ENCODE data around the gene RAB4B.
A peak's percentile ranks its signal among the peaks of the same experiment; 100 is the strongest.
"Not testable (repeated sequence)": the region's sequence is repeated elsewhere in the genome, so short reads cannot be mapped to it uniquely, and the experiment has no call there.

RAB4B gene

DNA sequence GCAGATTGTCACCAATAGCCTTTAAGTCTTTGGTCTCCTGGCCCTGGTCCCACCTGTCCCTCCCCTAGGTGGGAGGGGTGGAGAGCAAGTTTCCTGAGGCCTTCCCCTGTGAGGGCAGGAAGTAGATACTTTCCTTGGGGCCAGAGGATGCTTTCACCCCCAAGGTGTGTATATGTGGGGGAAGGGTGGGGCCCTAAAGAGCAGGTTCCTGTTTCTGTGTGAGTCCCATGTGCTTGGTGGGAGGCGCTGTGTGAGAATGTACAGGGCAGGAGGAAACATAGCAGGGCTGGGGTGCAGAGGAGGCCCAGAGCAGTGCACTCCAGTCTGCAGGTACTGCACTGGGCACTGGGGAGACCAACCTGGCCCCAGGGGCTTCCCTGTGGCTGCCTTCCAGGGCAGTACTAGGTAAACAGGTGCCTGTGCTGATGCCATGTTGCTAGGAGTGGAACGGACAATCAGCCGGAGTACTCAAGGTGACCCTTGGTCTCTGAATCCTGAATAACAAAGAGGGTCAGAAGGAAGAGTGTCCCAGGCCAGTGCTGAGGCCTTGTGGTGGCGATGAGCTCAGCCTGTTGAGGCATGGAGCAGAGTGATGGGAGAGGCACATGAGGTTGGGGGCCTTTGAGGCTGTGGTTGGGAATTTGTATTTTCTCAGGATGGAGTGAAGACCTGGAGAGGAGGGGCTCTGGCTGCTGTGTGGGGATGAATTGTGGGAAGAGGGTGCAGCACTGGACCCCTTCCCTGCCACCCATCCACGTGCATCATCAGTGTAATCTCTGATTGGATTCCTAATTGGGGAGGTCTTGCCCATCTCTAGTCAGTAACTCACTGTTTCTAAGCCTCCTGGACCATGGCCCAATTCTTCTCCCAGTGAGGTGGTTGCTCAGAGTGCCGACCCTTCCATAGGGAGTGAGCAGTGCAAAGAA, 26.1 kb downstream of the RAB4B start:
- DNase-seq (ENCODE audit: low spot score) = no peak

DNA sequence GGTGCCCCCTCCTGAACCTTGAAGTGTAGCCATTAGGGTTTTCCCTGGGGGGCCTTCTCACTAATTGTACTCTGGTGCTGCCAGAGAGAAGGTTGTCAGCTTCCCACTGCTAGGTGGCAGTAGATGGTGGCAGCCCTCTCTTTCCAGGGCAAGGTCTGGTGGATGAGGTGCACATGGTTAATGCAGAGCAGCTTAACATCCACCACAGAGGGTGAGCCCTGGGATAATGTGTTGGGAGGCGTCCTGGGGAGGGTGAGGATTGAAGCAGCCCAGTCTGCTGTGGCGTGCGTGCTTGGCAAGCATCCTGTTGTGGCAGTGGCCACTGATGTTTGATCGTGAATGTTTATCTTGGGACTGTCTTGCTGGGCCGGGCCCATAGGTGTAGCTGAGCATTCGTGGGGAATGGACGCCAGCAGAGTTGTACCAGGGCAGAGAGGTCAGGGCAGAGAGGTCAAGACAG, 26.8 kb downstream of the RAB4B start:
- DNase-seq (ENCODE audit: low spot score) = no peak

DNA sequence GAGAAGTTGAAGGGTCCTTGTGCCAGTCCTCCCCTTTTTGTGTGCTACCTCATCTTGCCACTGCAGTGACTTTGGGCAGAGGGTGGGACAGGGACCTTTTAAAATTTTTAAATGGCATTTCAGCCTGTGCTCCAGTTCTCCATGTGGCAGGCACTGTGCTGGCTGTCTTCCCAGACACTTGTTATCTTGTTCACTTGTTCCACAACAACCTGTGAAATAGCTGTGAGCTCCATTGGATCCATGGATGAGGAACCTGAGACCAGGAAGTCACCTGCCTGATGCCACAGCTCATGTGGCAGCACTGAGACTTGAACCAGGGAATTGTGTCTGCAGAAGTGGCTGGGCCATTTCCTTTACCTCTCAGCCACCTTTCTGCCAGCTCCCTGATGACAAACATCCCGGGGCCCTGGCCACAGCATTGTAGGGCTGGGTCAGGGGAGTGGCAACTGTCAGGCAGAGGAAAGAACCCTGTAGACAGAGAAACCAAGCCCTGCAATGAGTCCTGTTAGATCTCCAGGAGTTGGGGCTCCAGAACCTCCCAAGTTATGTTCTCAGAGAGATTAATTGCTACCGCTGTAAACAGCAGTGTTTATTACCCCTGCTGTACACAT, 27.3 kb downstream of the RAB4B start:
- DNase-seq (ENCODE audit: low spot score) = no peak

DNA sequence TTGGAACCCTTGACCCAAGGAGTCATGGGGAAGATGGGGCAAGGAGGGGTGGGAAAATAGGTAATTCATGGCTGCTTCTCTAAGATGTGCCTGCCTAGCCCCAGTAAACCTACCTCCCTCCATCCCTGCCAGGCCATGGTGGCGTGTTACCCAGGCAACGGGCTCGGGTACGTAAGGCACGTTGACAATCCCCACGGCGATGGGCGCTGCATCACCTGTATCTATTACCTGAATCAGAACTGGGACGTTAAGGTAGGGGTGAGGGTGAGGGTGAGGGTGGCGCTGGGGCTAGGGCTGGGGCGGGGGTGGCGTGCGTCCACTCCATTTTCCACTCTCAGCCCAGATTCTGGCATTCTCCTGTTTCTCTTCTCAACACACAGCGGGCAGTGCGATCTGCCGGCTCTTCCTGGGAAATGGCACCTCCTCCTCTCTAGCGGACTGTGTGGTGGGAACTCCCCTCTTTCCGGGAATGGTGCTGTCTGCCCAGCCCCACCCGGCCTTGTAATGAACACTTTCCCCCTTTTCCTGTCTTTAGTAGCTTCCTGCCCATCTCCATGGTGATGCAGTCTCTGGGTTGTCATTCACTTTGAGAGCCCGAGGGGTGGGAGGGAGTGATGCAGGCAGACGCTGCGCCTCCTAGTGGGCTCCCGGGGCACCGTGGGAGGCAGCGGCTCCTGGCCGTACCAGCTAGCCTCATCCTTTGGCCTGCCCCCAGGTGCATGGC, 28.5 kb downstream of the RAB4B start:
- DNase-seq (ENCODE audit: low spot score) = peak; percentile 98

DNA sequence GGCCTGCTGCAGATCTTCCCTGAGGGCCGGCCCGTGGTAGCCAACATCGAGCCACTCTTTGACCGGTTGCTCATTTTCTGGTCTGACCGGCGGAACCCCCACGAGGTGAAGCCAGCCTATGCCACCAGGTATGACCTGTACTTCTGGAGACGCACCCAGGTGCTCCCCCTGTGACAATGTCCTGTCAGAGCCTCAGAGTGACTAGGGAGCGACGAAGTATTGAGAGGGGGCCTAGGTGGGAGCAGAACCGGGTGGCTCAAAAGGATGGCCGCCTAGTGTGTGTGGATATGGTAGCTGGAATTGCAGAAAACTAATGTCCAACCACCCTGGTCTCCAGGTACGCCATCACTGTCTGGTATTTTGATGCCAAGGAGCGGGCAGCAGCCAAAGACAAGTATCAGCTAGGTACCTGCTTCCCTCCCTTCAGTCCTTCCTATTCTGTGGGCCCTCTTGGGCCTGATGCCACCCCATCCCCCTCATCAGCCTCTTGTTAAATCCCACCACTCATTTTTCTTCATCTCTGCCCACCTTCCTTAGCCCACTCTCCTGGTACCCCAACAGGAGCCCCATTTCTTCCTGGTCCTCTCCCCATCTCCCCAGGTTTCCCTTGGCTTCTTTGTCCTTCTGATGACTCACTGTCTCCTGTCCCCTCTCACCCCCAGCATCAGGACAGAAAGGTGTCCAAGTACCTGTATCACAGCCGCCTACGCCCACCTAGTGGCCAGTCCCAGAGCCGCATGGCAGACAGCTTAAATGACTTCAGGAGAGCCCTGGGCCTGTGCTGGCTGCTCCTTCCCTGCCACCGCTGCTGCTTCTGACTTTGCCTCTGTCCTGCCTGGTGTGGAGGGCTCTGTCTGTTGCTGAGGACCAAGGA, 29.3 kb downstream of the RAB4B start:
- no peak for DNase-seq (ENCODE audit: low spot score)

DNA sequence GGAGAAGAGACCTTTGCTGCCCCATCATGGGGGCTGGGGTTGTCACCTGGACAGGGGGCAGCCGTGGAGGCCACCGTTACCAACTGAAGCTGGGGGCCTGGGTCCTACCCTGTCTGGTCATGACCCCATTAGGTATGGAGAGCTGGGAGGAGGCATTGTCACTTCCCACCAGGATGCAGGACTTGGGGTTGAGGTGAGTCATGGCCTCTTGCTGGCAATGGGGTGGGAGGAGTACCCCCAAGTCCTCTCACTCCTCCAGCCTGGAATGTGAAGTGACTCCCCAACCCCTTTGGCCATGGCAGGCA, 29.9 kb downstream of the RAB4B start:
- no peak for DNase-seq (ENCODE audit: low spot score)

DNA sequence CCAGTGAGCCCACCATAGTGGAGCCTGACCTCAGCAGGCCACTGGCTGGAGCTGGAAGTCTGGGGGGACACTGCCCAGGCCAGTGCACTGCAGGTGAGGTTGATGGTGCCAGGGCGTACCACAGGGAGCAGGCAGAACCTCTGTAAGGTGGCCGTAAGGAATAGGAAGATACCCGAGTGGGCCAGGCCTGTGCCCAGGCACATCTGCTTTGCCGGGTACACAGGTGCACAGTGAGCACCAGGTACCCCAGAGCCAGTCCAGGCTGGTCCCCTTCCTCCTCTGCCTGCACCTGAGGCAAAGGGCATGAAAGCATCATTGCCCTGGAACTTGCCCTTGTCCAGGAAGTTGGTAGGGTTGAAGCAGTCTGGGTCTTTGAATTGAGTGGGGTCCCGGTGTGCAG, 30.4 kb downstream of the RAB4B start:
- no peak for DNase-seq (ENCODE audit: low spot score)

DNA sequence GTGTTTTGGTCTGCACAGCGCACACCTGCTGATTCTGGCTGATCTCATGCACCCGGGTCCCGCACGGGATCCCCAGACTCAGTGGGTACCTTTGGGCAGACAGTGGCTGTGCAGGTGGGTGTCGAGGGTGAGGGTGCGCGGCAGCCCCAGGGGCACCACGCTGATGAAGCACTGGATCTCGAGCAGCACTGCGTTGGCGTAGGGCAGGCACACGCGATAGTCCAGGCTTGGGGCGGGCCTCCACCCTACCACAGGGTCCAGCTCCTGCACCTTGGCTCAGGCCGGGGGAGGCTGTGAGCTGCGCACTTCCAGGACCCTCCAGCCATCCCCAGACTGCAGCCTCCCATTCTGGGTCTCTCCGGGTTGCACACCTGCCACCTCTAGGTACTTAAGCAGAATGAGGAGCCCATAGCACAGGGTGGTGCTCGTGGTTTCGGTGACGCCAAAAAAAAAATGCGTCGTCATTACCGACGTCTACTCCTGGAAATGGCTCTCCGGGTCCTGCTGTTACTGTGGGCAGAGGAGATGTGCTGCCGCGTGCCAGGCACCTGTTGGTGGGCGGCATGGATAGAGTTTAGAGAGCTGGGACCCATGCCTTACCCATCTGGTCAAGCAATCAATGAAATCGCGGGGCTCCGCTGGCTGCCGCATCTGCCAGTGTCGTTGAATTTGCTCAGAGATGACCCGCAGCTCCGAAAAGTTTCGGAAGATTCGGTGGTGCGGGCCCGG, 31.5 kb downstream of the RAB4B start:
- no peak for DNase-seq (ENCODE audit: low spot score)

DNA sequence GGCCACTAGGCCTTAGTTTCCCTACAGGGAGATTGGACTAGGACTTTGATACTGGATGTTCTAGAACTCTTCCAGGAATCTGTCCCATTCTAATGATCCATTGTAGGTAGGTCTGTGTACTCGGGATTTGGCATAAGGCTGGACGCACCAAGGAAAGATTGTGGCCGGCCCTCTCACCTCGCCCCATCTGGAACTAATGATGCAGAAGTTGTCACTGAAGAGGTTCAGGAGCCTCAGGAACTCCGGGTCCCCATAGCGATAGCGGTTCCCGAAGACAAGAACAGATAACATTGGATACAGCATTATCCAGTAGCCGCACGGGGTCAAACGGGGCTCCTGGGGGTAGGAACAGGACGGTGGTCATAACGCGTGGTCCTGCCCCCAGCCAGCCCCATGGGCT, 32.1 kb downstream of the RAB4B start:
- DNase-seq (ENCODE audit: low spot score) = no peak

DNA sequence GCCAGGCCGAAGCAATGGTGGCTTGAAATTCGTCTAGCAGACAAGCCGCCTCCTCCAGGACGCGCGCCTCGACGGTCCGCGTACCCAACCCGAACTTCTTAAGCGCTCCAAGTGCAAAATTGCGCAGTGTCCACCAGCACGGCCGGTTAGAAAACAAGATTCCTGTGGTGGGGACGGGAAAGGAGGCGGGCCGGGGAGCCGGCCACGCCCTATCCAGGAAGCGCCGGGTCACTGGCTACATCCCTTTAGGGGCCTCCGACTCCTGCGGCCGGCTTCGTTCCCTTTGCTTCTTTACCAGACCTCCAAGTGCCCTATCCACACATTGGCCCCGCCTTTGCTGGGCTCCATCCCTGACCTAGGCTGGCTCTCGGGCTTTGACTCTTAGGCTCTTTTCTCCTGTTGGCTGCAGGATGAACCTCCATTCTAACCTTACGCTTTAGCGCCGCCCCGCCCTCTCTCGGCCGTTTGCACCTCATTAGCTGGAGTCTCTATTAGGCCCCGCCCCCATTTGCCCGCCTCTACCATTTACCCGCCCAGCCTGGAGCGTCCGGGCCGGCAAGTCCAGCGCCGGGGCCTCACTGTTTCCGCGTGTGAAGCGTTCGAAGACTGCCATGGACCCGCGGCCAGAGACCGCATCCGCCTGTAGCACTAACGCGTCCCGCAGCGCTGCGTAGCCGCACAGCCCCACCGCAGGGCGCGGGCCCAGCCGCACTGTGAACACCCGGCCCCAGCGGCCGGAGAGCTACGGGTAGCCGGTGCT, 32.8 kb downstream of the RAB4B start:
- peak; percentile 74 for DNase-seq (ENCODE audit: low spot score)

DNA sequence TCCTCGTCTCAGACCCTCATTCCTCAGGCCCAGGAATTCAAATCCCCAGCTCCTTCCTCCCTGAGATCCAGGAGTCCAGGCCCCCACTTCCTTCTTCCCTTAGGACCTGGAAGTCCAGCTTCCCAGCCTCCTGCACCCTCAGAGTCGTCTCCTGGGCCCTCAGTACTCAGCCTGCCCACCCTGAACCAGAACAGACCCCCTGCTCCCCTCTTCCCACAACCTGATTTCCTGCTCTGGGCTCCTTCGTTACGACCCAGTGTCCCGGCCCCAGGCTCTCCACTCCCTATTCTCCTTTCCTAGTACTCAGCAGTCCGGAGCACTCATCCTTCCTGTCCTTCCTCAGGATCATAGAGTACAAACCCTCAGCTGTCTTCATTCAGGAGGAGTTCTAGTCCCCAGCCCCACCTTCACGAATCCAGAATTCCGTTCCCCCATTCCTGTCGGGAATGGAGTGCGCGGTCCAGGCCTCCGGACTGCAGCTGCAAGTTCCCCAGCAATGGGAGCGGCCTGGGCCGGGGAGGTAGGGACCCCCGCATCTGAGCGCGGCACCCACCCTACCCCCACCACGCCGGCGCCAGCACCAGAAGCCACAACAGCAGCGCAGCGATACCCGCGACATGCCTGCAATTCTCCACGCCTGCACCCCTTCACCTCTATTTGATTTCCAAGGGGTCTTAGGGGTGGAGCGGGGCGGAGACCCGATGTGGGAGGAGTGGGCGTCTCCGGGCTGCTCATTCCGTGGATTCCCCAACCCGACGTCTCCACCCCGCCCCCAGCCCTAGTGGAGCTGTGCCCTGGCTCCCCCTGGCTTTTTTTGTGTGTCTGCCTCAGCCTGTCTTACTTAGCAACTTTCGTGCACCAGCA, 33.7 kb downstream of the RAB4B start:
- no peak for DNase-seq (ENCODE audit: low spot score)

DNA sequence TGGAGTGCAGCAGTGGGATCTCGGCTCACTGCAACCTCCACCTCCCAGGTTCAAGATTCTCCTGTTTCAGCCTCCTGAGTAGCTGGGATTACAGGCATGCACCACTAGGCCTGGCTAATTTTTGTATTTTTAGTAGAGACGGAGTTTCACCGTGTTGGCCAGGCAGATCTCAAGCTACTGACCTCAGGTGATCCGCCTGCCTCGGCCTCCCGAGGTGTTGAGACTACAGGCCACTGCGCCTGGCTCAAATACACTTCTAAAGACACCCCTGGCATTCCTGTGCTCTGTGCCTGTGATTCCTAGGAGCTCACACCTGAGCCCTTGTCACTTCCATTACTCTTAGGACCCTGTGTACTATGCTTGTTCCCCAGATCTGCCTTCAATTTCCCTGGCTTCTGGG, 34.5 kb downstream of the RAB4B start:
- not testable (repeated sequence) for DNase-seq (ENCODE audit: low spot score)

DNA sequence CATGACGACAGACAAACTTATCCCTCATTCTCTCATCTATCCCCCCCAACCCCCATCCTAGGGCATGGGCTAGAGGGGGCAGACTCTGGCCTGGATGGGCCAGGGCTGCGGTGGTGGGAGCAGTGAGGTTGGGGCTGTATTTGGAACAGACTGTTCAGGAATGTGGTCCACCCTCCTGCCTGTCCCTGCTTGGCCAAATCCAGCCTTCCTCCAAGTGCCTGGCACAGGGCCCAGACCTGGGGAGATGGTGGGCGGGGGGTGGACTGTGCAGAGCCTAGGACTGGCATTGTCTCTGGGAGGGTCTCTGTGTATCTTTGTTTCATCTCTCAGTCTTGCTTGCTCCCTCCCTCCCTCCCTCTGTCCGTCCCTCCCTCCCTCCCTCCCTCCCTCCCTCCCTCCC, 35.1 kb downstream of the RAB4B start:
- DNase-seq (ENCODE audit: low spot score) = no peak

DNA sequence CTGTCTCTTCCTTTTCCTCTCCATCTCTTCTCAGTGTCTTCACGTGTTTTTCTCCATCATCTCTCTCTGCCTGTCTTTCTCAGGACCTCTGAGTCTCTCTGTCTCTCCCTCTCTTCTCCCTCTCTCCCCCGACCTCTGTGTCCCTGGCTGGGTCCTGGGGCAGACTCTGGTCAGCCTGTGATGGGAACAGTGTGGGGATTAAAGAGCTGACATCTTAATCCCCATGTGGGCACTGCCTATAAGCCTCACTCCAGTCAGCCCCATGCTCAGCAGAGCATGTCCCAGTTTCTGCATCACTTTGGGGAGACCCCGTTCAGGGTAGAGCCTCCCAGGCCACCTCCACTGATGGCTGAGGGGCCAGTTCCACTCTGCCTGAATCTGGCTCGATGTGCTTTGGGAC, 37.2 kb downstream of the RAB4B start:
- DNase-seq (ENCODE audit: low spot score) = no peak

DNA sequence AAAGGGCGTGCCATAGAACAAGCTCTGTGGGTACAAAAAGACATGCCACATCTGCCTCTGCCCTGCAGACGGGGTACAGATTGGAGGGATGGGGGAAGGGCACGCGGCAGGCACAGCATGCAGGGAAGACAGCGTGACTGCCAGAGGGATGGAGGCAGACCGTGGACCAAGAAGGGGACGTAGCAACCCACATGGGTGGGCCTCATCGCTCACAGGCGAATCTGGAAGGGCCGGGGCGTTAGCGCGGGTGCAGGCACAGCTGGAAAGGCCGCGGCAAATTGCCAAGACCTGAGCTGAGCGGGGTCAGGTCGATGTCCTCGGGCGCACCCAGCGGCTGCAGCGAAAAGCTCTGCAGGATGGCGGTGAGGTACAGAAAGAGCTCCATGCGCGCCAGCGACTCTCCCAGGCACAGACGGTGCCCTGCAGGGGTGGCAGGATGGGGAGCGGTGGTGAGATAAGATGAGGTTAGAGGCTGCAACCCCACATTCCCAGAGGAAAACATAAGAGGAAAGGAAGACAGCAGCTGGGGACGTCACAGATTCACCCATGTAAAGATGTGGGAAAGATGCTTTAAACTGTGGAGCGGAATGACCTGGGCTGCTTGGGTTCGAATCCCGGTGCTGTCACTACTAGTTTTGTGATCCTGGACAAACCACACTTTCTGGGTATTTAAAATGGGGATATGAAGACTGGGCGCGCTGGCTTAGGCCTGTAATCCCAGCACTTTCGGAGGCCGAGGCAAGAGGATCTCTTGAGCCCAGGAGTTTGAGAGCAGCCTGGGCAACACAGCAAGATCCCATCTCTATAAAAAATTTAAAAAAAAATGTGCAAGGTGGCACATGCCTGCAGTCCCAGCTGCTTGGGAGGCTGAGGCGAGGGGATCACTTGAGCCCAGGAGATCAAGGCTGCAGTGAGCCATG, 40.7 kb downstream of the RAB4B start:
- DNase-seq (ENCODE audit: low spot score) = not testable (repeated sequence)

DNA sequence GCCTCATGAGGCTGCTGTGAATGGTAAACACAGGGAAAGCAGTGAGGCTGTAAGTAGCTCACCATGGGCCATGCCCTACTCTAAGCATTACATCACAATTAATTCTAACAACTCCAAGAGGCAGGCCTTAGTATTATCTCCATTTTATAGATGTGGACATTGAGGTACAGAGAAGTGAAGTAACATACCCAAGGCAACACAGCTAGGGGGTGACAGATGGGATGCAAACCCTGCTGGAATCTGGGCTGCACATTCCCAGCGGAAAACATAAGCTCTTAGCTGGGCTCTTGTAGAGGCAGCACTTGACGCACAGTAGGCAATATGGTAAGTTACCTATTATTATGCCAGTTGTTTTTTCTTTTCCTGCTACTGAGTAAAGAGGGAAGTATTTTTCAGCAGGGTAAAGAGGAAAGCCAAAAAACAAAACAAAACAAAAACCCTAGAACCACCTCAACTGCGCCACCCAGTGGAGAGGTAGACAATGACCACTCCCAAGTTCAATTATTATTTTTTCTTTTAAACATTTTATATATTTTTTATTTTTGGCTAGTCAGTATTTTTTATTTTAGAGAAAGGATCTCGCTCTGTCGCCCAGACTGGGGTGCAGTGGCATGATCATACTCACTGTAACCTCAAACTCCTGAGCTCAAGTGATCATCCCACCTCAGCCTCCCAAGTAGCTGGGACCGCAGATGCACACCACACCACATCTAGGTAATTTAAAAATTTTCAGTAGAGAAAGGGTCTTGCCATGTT, 41.6 kb downstream of the RAB4B start:
- not testable (repeated sequence) for DNase-seq (ENCODE audit: low spot score)

DNA sequence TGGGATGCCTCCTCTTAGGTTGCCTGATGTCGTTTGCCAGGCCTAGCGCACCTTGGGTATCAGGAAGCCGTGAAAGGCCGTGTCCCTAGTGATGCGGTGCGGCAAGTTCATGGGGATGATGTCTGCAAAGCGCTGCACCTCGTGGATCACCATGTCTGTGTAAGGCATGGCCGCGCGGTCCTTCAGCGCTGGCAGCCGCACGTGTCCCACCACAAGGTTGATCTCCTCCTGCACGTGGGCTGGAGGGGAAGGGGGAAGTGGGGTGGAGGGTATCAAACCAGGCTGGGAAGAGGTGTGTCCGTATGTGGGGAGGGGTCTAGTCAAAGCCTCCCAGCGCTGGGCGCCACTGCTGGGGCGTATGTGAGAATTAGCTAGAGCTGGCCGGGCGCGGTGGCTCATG, 44.1 kb downstream of the RAB4B start:
- DNase-seq (ENCODE audit: low spot score) = no peak

All from pons (tissue), 1 donor.